Common myeloid progenitor, CD34-positive (primary cell): ENCODE results near the gene EEA1.
"Not testable (repeated sequence)": the region's sequence is repeated elsewhere in the genome, so short reads cannot be mapped to it uniquely, and the experiment has no call there.

Experiments
- CTCF ChIA-PET: fragments of 350-600 bp; sonication (Branson Sonifier 250); formaldehyde crosslinking; loops from one replicate; lab custom pipeline; 2021; ENCODE audit warnings: antibody characterized with exemption; lab: Charles Lee
- POLR2A ChIA-PET: fragments of 350-600 bp; sonication (Branson Sonifier 250); formaldehyde crosslinking; loops from one replicate; lab custom pipeline; 2021; ENCODE audit warnings: antibody characterized with exemption; lab: Charles Lee
- DNase-seq, 3 donors: peaks; one replicate each; pipeline versions ENCODE4 v3.0.0 to v3.0.0-alpha.2; 2013
- H3K27ac ChIP-seq, 2 experiments: 1 replicate in 1 of 2; 2 replicates in 1 of 2; pipeline ENCODE4 v1.7.0; 2013; ENCODE audit warnings: inconsistent platforms in 2 of 2, low read length in 2 of 2, mild to moderate bottlenecking in 2 of 2, low read depth in 1 of 2, moderate library complexity in 1 of 2; ENCODE audit not compliant: severe bottlenecking in 2 of 2, insufficient read depth in 1 of 2, poor library complexity in 1 of 2
- H3K27me3 ChIP-seq, 5 experiments: replicated peaks in 2 of 5; 1 replicate in 3 of 5; 2 replicates in 2 of 5; pipeline versions ENCODE4 v1.6.1 to v1.7.0; 2013; ENCODE audit warnings: low read length in 4 of 5, mild to moderate bottlenecking in 2 of 5, moderate library complexity in 2 of 5, inconsistent platforms in 1 of 5; ENCODE audit not compliant: insufficient read depth in 5 of 5, control insufficient read depth in 4 of 5
- H3K36me3 ChIP-seq, 4 experiments: 1 replicate in 2 of 4; 2 replicates in 2 of 4; pipeline versions ENCODE4 v1.6.1 to v1.7.0; 2013; ENCODE audit warnings: low read length in 3 of 4, control low read depth in 1 of 4, mild to moderate bottlenecking in 1 of 4; ENCODE audit not compliant: control insufficient read depth in 4 of 4, insufficient read depth in 4 of 4
- H3K4me1 ChIP-seq, 4 experiments: 1 replicate in 3 of 4; 2 replicates in 1 of 4; pipeline versions ENCODE4 v1.6.1 to v1.7.1; 2013; ENCODE audit warnings: low read length in 3 of 4, mild to moderate bottlenecking in 3 of 4, control low read depth in 1 of 4, inconsistent platforms in 1 of 4, moderate library complexity in 1 of 4; ENCODE audit not compliant: control insufficient read depth in 4 of 4, insufficient read depth in 4 of 4; ENCODE audit errors: control extremely low read depth in 1 of 4
- H3K4me3 ChIP-seq, 7 experiments: 1 replicate in 4 of 7; 2 replicates in 3 of 7; pipeline versions ENCODE4 v1.5.1 to v1.7.0; 2013; ENCODE audit warnings: mild to moderate bottlenecking in 7 of 7, low read length in 6 of 7, moderate library complexity in 6 of 7, inconsistent platforms in 2 of 7, low read depth in 2 of 7, control low read depth in 1 of 7; ENCODE audit not compliant: insufficient read depth in 4 of 7, control insufficient read depth in 1 of 7; ENCODE audit errors: extremely low read depth in 1 of 7
- H3K9me3 ChIP-seq, 5 experiments: 1 replicate in 4 of 5; 2 replicates in 1 of 5; pipeline versions ENCODE4 v1.6.1 to v1.7.1; 2013; ENCODE audit warnings: low read length in 4 of 5, mild to moderate bottlenecking in 2 of 5, inconsistent platforms in 1 of 5, low read depth in 1 of 5, moderate library complexity in 1 of 5; ENCODE audit not compliant: control insufficient read depth in 4 of 5, insufficient read depth in 2 of 5; ENCODE audit errors: control extremely low read depth in 1 of 5
- WGBS: methylation state at CpG from one replicate; pipeline ENCODE4 v1.1.5; 2013; ENCODE audit not compliant: insufficient coverage; 5-methylcytosine and 5-hydroxymethylcytosine counted together

Gene EEA1

GRCh38 chr12:92762773-92763172 lies 166.3 kb downstream of the EEA1 start:
- CTCF ChIA-PET = no interaction called here
- H3K36me3 ChIP-seq = no peaks in the 10 kb centered on the region
- H3K9me3 ChIP-seq = peaks cover 0 to 3% (median 0%) of the 10 kb centered on the region in 5 experiments
- H3K4me3 ChIP-seq = no peak overlapping the region
- peaks cover 0 to under 1% (median 0%) of the 10 kb centered on the region in 4 experiments for H3K4me1 ChIP-seq
- WGBS = no CpG with 5 or more reads among the region's 5 CpGs
- no peaks in the 10 kb centered on the region for H3K27me3 ChIP-seq
- POLR2A ChIA-PET = no interaction called here
- no peak for DNase-seq
- H3K27ac ChIP-seq = no peak overlapping the region

- Histone ChIP-seq H3K36me3 (no peaks in the 10 kb centered on the region), H3K27ac (no peak overlapping the region), H3K4me1 (no peaks in the 10 kb centered on the region), H3K9me3 (peaks cover 0 to 3% (median 0%) of the 10 kb centered on the region in 5 experiments), H3K27me3 (no peaks in the 10 kb centered on the region), H3K4me3 (no peak overlapping the region)
- ChIA-PET CTCF (no interaction called here), POLR2A (no interaction called here)
- 96% methylated on average over 2 of the region's 3 CpGs for WGBS
- DNase-seq = no peak
Measured at GRCh38 chr12:92759634-92760268, 169.3 kb downstream of the EEA1 start.

GRCh38 chr12:92757597-92758121 lies 171.4 kb downstream of the EEA1 start:
- POLR2A ChIA-PET = interaction anchor here (0.6 kb wide), 1 partner anchor 9 kb away, joined by 8 read pairs; no protein-coding TSS in a partner anchor
- H3K4me3 ChIP-seq = no peak overlapping the region
- DNase-seq = no peak

DNA sequence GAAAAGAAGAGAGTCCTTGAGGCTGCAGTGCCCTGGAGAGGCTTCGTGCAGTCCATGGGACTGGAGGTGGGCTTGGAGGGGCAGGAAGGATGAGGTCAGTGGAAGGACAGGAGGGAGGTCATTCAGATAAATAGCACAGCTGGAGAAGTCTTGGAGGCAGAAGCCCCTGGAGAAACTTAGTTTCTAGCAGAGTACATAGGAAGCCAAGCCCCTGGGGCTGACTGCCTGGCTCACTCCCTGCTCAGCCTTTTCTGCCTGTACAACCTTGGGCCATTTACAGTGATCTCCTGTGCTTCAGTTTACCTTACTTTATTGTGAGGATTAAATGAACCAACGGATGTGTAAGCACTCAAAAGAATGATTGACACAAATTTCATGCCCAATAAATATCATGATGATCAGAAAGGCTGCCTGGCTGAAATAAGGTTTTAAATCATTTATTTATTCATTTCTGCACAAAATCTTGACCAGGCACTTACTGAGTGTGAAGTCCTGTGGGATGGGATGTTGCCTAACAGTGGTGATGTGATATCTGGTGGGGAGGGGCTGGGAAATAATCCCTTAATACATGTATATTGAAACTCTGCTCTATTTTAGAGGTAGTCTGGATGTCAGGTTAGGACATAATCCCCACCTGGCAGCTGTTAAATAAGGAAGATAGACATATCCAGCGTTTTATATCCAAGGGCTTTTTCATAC lies 172.0 kb downstream of the EEA1 start:
- no peaks in the 10 kb centered on the region for H3K27me3 ChIP-seq
- H3K4me3 ChIP-seq = no peak overlapping the region
- no peak for DNase-seq
- WGBS = 100% methylated on average over 1 of the region's 3 CpGs
- H3K4me1 ChIP-seq = no peaks in the 10 kb centered on the region
- no peaks in the 10 kb centered on the region for H3K9me3 ChIP-seq
- POLR2A ChIA-PET = interaction anchor here (0.6 kb wide), 1 partner anchor 9 kb away, joined by 8 read pairs; no protein-coding TSS in a partner anchor
- CTCF ChIA-PET = no interaction called here
- no peaks in the 10 kb centered on the region for H3K36me3 ChIP-seq
- H3K27ac ChIP-seq = no peak overlapping the region

More at GRCh38 chr12:92757597-92758121, 171.4 kb downstream of the EEA1 start:
- Histone ChIP-seq H3K27me3 (no peaks in the 10 kb centered on the region), H3K9me3 (peaks cover 0 to 2% (median 0%) of the 10 kb centered on the region in 5 experiments), H3K27ac (no peak overlapping the region), H3K4me1 (no peaks in the 10 kb centered on the region), H3K36me3 (no peaks in the 10 kb centered on the region)
- CTCF ChIA-PET = no interaction called here
- 86% methylated on average over 1 of the region's 5 CpGs for WGBS

- Histone ChIP-seq H3K4me3 (no peak overlapping the region), H3K27me3 (no peaks in the 10 kb centered on the region), H3K36me3 (no peaks in the 10 kb centered on the region), H3K27ac (no peak overlapping the region), H3K4me1 (no peaks in the 10 kb centered on the region), H3K9me3 (no peaks in the 10 kb centered on the region)
- POLR2A ChIA-PET = no interaction called here
- CTCF ChIA-PET = no interaction called here
- 97% methylated on average over 7 of the region's 10 CpGs for WGBS
- no peak for DNase-seq
Measured at GRCh38 chr12:92753976-92754885, 174.9 kb downstream of the EEA1 start.

DNA sequence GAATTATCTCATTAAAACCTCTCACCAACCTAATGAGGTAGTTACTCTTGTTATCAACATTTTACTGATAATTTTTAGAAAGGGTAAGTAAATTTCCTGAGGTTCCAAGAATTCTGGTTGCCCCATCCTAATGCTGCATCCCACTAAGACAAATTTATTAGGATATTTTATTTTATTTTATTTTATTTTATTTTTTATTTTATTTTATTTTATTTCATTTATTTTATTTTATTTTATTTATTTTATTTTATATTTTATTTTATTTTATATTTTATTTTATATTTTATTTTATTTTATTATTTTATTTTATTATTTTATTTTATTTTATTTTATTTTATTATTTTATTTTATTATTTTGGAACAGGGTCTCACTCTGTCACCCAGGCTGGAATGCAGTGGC lies 179.4 kb downstream of the EEA1 start:
- CTCF ChIA-PET, H3K36me3 ChIP-seq, H3K27me3 ChIP-seq, POLR2A ChIA-PET, H3K9me3 ChIP-seq, H3K27ac ChIP-seq, H3K4me3 ChIP-seq, H3K4me1 ChIP-seq, DNase-seq: not testable (repeated sequence)
